ENCODE results near the gene SPEM2.

Gene SPEM2

GRCh38 chr17:7393613-7394451 lies 31.6 kb upstream of the SPEM2 start:
- H3K4me3 ChIP-seq (replicated peaks; ENCODE audit: low read depth, low read length) = peak overlapping the region; percentile 82
- TF ChIP-seq CTCF (IDR thresholded peaks at IDR 0.05; ENCODE audit: low read length, missing control alignments) = no peak
- no peak for DNase-seq (ENCODE audit: low read depth)

- H3K4me3 ChIP-seq (replicated peaks; ENCODE audit: low read depth, low read length) = peak within 1 kb of the TSS; percentile 82
- peak; percentile 87 for DNase-seq (ENCODE audit: low read depth)
- peak; percentile 41 for TF ChIP-seq CTCF (IDR thresholded peaks at IDR 0.05; ENCODE audit: low read length, missing control alignments)
Observed at GRCh38 chr17:7394452-7395191, 30.8 kb upstream of the SPEM2 start, which contains the start of gene PLSCR3. Gene PLSCR3 (minus strand): TSS chr17:7394525. CDS start chr17:7394110, 415 bp downstream.

- H3K4me3 ChIP-seq (replicated peaks; ENCODE audit: low read depth, low read length) = no peak overlapping the region
- no peak for DNase-seq (ENCODE audit: low read depth)
- no peak for TF ChIP-seq CTCF (IDR thresholded peaks at IDR 0.05; ENCODE audit: low read length, missing control alignments)
Observed at GRCh38 chr17:7396147-7396546, 29.3 kb upstream of the SPEM2 start.

- no peak for TF ChIP-seq CTCF (IDR thresholded peaks at IDR 0.05; ENCODE audit: low read length, missing control alignments)
- no peak overlapping the region for H3K4me3 ChIP-seq (replicated peaks; ENCODE audit: low read depth, low read length)
- DNase-seq (ENCODE audit: low read depth) = no peak
Observed at GRCh38 chr17:7398612-7399011, 26.8 kb upstream of the SPEM2 start.

GRCh38 chr17:7403043-7403726 lies 22.2 kb upstream of the SPEM2 start:
- TF ChIP-seq CTCF (IDR thresholded peaks at IDR 0.05; ENCODE audit: low read length, missing control alignments) = no peak
- DNase-seq (ENCODE audit: low read depth) = no peak

GRCh38 chr17:7403727-7403976 lies 21.8 kb upstream of the SPEM2 start:
- H3K4me3 ChIP-seq (replicated peaks; ENCODE audit: low read depth, low read length) = peak overlapping the region; percentile 73
- no peak for DNase-seq (ENCODE audit: low read depth)
- no peak for TF ChIP-seq CTCF (IDR thresholded peaks at IDR 0.05; ENCODE audit: low read length, missing control alignments)

More at GRCh38 chr17:7403043-7403726, 22.2 kb upstream of the SPEM2 start:
- peak overlapping the region; percentile 73 for H3K4me3 ChIP-seq (replicated peaks; ENCODE audit: low read depth, low read length)

All from fibroblast of pulmonary artery (primary cell).